HG02970 (cell line): Measurements from ENCODE around the gene DNAAF8.
"Not testable (repeated sequence)": the region's sequence is repeated elsewhere in the genome, so short reads cannot be mapped to it uniquely, and the experiment has no call there.

Experiments
- ATAC-seq: cut with Tn5 transposase; IDR thresholded peaks from one replicate; pipeline ENCODE4 v1.9.1; 2021; ENCODE audit warnings: mild to moderate bottlenecking, moderate library complexity, moderate number of reproducible peaks; ENCODE audit not compliant: unreplicated experiment, low FRiP score

DNAAF8 gene

GRCh38 chr16:4776141-4776705 is 41.9 kb downstream of the DNAAF8 start:
- ATAC-seq, result no peak

- ATAC-seq, result no peak
Measured at GRCh38 chr16:4777339-4778049, 43.2 kb downstream of the DNAAF8 start.

GRCh38 chr16:4778050-4778392 is 43.7 kb downstream of the DNAAF8 start:
- no peak for ATAC-seq

GRCh38 chr16:4780235-4780634 is 45.9 kb downstream of the DNAAF8 start:
- no peak for ATAC-seq

- ATAC-seq, result no peak
Measured at GRCh38 chr16:4783251-4783950, 49.1 kb downstream of the DNAAF8 start.

- no peak for ATAC-seq
Measured at GRCh38 chr16:4783951-4784336, 49.6 kb downstream of the DNAAF8 start.

GRCh38 chr16:4784444-4784987 is 50.2 kb downstream of the DNAAF8 start:
- not testable (repeated sequence) for ATAC-seq

GRCh38 chr16:4785758-4786433 is 51.6 kb downstream of the DNAAF8 start:
- no peak for ATAC-seq

GRCh38 chr16:4787068-4787467 is 52.7 kb downstream of the DNAAF8 start:
- no peak for ATAC-seq

GRCh38 chr16:4787627-4788482 is 53.5 kb downstream of the DNAAF8 start, which contains the start of gene SEPTIN12:
SEPTIN12 (minus strand) TSS chr16:4788345; CDS start chr16:4787645, 700 bp downstream.
- no peak for ATAC-seq

- ATAC-seq, result no peak
Measured at GRCh38 chr16:4788489-4788889, 54.2 kb downstream of the DNAAF8 start.

GRCh38 chr16:4788910-4789309 is 54.6 kb downstream of the DNAAF8 start:
- ATAC-seq, result no peak

- ATAC-seq, result no peak
Measured at GRCh38 chr16:4790261-4790660, 55.9 kb downstream of the DNAAF8 start.

GRCh38 chr16:4790871-4791270 is 56.5 kb downstream of the DNAAF8 start:
- ATAC-seq, result no peak

- ATAC-seq, result no peak
Measured at GRCh38 chr16:4792951-4793513, 58.7 kb downstream of the DNAAF8 start.

- no peak for ATAC-seq
Measured at GRCh38 chr16:4795181-4795827, 61.0 kb downstream of the DNAAF8 start, which contains the start of gene SMIM22. SMIM22 (plus strand) TSS chr16:4795369; CDS start chr16:4795735, 366 bp downstream.

GRCh38 chr16:4795828-4796572 is 61.7 kb downstream of the DNAAF8 start:
- ATAC-seq, result no peak
